PC-3 (cell line): ENCODE measurements around the gene UNC5B. TPM values are rescaled to one million over a fixed set of nuclear protein-coding genes. Genes with fewer than 3 reads are reported as not detected.
A peak's percentile ranks its signal among the peaks of the same experiment; 100 is the strongest.

Source experiments
- ATAC-seq: fragments of 200-7000 bp; cut with Tn5 transposase; 2 replicates; pipeline ENCODE4 v1.9.1; 2020; ENCODE audit warnings: mild to moderate bottlenecking, moderate library complexity
- BruUV-seq: library from RNA; stranded (reverse); fragments of 400-500 nt; replicated peaks from 2 replicates; lab custom pipeline; 2021; lab: Mats Ljungman, UMichigan
- CTCF ChIA-PET: fragments of 300-600 bp; sonication (Branson Sonifier 250); formaldehyde crosslinking; loops from one replicate; lab custom pipeline; 2022; ENCODE audit warnings: antibody characterized with exemption; lab: Charles Lee
- POLR2A ChIA-PET: fragments of 300-600 bp; sonication (Branson Sonifier 250); formaldehyde crosslinking; loops from one replicate; lab custom pipeline; 2022; ENCODE audit warnings: antibody characterized with exemption; ENCODE audit not compliant: unreplicated experiment; lab: Charles Lee
- DNase-seq: peaks from one replicate; pipeline ENCODE4 v3.0.0-alpha.2; 2015
- H2AFZ ChIP-seq: fragments of 300-600 bp; sonication (generic); 2 replicates; pipeline ENCODE4 v1.6.0; 2016; ENCODE audit warnings: antibody characterized with exemption, low read length
- H3F3A ChIP-seq: fragments of 300-600 bp; sonication (generic); one replicate; pipeline ENCODE4 v1.6.0; 2017; ENCODE audit warnings: antibody characterized with exemption, low read length, control low read depth, mild to moderate bottlenecking; ENCODE audit not compliant: unreplicated experiment
- H3K27ac ChIP-seq: fragments of 300-600 bp; sonication (generic); 2 replicates; pipeline ENCODE4 v1.5.1; 2016; ENCODE audit warnings: mild to moderate bottlenecking, low read length
- H3K27me3 ChIP-seq: fragments of 300-600 bp; sonication (generic); 2 replicates; pipeline ENCODE4 v1.6.1; 2016; ENCODE audit warnings: low read length, mixed read lengths
- H3K36me3 ChIP-seq: fragments of 300-600 bp; sonication (generic); 2 replicates; pipeline ENCODE4 v1.6.1; 2016; ENCODE audit warnings: low read depth, mixed run types, low read length, mixed read lengths
- H3K4me1 ChIP-seq: fragments of 300-600 bp; sonication (generic); 2 replicates; pipeline ENCODE4 v1.5.1; 2016; ENCODE audit warnings: low read length; ENCODE audit not compliant: insufficient read depth
- H3K4me2 ChIP-seq: fragments of 300-600 bp; sonication (generic); 2 replicates; pipeline ENCODE4 v1.6.0; 2016; ENCODE audit warnings: low read length
- H3K4me3 ChIP-seq: fragments of 300-600 bp; sonication (generic); 2 replicates; pipeline ENCODE4 v1.5.1; 2016; ENCODE audit warnings: mild to moderate bottlenecking, low read length, mixed read lengths
- H3K79me2 ChIP-seq: fragments of 300-600 bp; sonication (generic); 2 replicates; pipeline ENCODE4 v1.6.1; 2017; ENCODE audit warnings: low read length, mixed read lengths
- H3K9ac ChIP-seq: fragments of 300-600 bp; sonication (generic); 2 replicates; pipeline ENCODE4 v1.6.0; 2016; ENCODE audit warnings: mild to moderate bottlenecking, low read length
- H3K9me2 ChIP-seq: fragments of 300-600 bp; sonication (generic); replicated peaks from 2 replicates; pipeline ENCODE4 v1.6.1; 2016; ENCODE audit warnings: mixed run types, low read length, mixed read lengths
- H3K9me3 ChIP-seq: fragments of 300-600 bp; sonication (generic); 2 replicates; pipeline ENCODE4 v1.6.1; 2016; ENCODE audit warnings: low read length, mixed read lengths
- H4K20me1 ChIP-seq: fragments of 300-600 bp; sonication (generic); 2 replicates; pipeline ENCODE4 v1.6.1; 2016; ENCODE audit warnings: low read length, mixed read lengths
- CTCF ChIP-seq: fragments of 300-600 bp; sonication (generic); conservative IDR thresholded peaks from 2 replicates; pipeline ENCODE4 v1.5.1; 2017; ENCODE audit warnings: antibody characterized with exemption, low read depth, mild to moderate bottlenecking, low read length
- EZH2 ChIP-seq: fragments of 300-600 bp; sonication (generic); IDR thresholded peaks from one replicate; pipeline ENCODE4 v1.6.1; 2017; ENCODE audit warnings: antibody characterized with exemption, mild to moderate bottlenecking, low read length; ENCODE audit not compliant: unreplicated experiment
- EZH2phosphoT487 ChIP-seq: fragments of 300-600 bp; sonication (generic); IDR thresholded peaks from 2 replicates; pipeline ENCODE4 v1.6.1; 2018; ENCODE audit warnings: mild to moderate bottlenecking, antibody characterized with exemption, low read length, borderline replicate concordance
- intact Hi-C: fragments of 100-400 bp; cut with micrococcal nuclease; formaldehyde crosslinking; loops from 2 replicates; pipeline ENCODE4 v1.9.0; 2023
- total RNA-seq: library from RNA; depleted of rRNA; stranded (reverse); fragments of >200 nt; gene quantifications from 2 replicates; pipeline ENCODE4 v1.2.3, GENCODE V29; 2014

The UNC5B gene
- total RNA-seq, 1 experiment from 2014 or later, result 0.26 TPM

DNA sequence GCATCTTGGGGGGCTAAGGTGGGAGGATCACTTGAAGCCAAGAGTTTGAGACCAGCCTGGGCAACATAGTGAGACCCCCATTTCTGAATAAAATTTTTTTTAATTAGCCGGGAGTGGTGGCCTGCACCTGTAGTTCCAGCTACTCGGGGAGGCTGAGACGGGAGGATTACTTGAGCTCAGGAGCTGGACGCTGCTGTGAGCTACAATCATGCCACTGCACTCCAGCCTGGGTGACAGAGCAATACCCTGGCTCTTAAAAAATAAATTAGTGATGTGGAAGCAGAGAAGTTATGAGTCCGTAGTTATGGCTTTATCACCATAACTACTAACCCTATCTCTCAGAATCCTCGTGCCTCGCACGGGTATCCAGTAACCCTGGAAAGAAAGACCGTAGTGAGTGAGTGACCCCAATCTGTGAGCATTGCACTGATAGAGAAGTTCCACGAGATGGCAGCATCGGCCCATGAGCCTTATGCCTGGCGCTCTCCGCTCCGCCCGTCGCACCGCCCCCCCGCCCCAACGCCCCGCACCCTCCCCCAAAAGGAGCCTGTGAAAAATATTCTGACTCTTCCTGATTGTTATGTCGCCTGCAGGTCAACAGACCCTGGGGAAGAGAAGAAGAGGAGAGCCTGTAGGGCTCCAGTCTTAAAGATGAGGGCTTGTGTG, 101.8 kb downstream of the UNC5B start:
- Histone ChIP-seq H3K27ac (no peak overlapping the region), H3K9me2 (no peaks in the 10 kb centered on the region), H2AFZ (peak overlapping the region; percentile 26; the same call in 1 of the 2 replicates)

DNA sequence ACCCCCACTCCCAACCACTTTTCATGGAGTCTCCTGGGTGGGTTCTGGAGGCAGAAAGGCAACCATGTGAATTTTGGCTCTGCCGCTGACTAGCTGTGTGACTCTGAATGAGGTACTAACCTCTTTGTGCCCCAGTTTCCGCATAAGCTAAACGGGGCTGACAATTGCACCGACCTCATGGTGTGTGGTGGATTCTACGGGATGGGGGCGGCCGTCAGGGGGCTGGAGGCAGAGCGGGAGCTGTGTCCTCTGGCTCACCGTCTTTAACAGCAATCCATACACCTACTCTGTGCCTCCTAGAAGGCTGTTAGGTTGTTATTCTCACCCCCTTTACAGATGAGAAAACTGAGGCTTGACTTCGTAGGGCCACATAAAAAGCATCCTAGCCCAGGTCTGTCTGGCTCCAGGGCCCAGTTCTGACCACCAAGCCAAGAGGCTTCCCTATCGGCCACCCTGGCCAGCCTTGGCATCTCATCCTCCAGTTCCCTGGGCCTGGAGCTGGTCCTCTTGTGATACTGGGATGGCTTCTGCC, 102.4 kb downstream of the UNC5B start:
- CTCF ChIA-PET, result no interaction called here
- no peak overlapping the region for H3K27ac ChIP-seq
- no peak for DNase-seq
- no peak overlapping the region for H3K9ac ChIP-seq
- H3K4me1 ChIP-seq, result peaks cover 2% of the 10 kb centered on the region; the same call in 1 of the 2 replicates
- intact Hi-C loops, result loop anchor here (1.0 to 10.0 kb wide), 3 partner anchors 256 to 580 kb away; no protein-coding TSS in a partner anchor
- H3K9me3 ChIP-seq, result no peaks in the 10 kb centered on the region
- TF ChIP-seq EZH2 (no peak), CTCF (no peak), EZH2phosphoT487 (no peak)
- peak overlapping the region; percentile 54 for H3K4me2 ChIP-seq
- peak overlapping the region; percentile 26; the same call in 1 of the 2 replicates for H2AFZ ChIP-seq
- no TSS peak for BruUV-seq
- H4K20me1 ChIP-seq, result no peaks in the 10 kb centered on the region
- no peaks in the 10 kb centered on the region for H3F3A ChIP-seq
- no peak overlapping the region for H3K4me3 ChIP-seq
- H3K79me2 ChIP-seq, result no peaks in the 10 kb centered on the region
- H3K36me3 ChIP-seq, result no peaks in the 10 kb centered on the region
- H3K9me2 ChIP-seq, result no peaks in the 10 kb centered on the region
- ATAC-seq, result no peak
- POLR2A ChIA-PET, result no interaction called here
- no peaks in the 10 kb centered on the region for H3K27me3 ChIP-seq

More for the DNA sequence above, 101.8 kb downstream of the UNC5B start:
- H4K20me1 ChIP-seq, result no peaks in the 10 kb centered on the region
- H3K36me3 ChIP-seq, result no peaks in the 10 kb centered on the region
- TF ChIP-seq EZH2phosphoT487 (no peak), CTCF (peak; percentile 62)
- peak overlapping the region; percentile 54 for H3K4me2 ChIP-seq
- no peaks in the 10 kb centered on the region for H3F3A ChIP-seq
- ATAC-seq, result peak; percentile 39
- no TSS peak for BruUV-seq
- POLR2A ChIA-PET, result no interaction called here
- CTCF ChIA-PET, result no interaction called here
- H3K79me2 ChIP-seq, result no peaks in the 10 kb centered on the region
- H3K4me1 ChIP-seq, result no peaks in the 10 kb centered on the region; the same call in 1 of the 2 replicates
- intact Hi-C loops, result loop anchor here (1.0 to 10.0 kb wide), 3 partner anchors 256 to 581 kb away; no protein-coding TSS in a partner anchor
- no peak overlapping the region for H3K4me3 ChIP-seq
- no peak overlapping the region for H3K9ac ChIP-seq
- no peaks in the 10 kb centered on the region for H3K9me3 ChIP-seq
- peak; percentile 50 for DNase-seq
- no peaks in the 10 kb centered on the region for H3K27me3 ChIP-seq
